OCI-LY3 (cell line): Measurements from ENCODE around the gene ARGLU1.

Experiments used
- EZH2phosphoT487 ChIP-seq: fragments of 200-600 bp; shearing (Covaris generic); IDR thresholded peaks from 2 replicates; pipeline ENCODE4 v1.6.1; 2018; ENCODE audit warnings: antibody characterized with exemption, mixed run types, low read depth
- TF ChIP-seq, protein P1 (sequence below): fragments of 200-600, 300-600 bp; sonication (generic); IDR thresholded peaks from 2 replicates; pipeline ENCODE4 v1.5.1; 2014; ENCODE audit warnings: antibody characterized with exemption, low read length, low read depth

- TF ChIP-seq, protein P1, sequence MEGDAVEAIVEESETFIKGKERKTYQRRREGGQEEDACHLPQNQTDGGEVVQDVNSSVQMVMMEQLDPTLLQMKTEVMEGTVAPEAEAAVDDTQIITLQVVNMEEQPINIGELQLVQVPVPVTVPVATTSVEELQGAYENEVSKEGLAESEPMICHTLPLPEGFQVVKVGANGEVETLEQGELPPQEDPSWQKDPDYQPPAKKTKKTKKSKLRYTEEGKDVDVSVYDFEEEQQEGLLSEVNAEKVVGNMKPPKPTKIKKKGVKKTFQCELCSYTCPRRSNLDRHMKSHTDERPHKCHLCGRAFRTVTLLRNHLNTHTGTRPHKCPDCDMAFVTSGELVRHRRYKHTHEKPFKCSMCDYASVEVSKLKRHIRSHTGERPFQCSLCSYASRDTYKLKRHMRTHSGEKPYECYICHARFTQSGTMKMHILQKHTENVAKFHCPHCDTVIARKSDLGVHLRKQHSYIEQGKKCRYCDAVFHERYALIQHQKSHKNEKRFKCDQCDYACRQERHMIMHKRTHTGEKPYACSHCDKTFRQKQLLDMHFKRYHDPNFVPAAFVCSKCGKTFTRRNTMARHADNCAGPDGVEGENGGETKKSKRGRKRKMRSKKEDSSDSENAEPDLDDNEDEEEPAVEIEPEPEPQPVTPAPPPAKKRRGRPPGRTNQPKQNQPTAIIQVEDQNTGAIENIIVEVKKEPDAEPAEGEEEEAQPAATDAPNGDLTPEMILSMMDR: no peak
- TF ChIP-seq EZH2phosphoT487: no peak
These were observed 41.2 kb upstream of the ARGLU1 start for GRCh38 chr13:106609116-106609515.
